Loucy (cell line): Measurements from ENCODE around the gene RGS6.

ENCODE experiments used
- EZH2phosphoT487 ChIP-seq: fragments of 200-600 bp; IDR thresholded peaks from 2 replicates; pipeline ENCODE4 v1.6.1; 2018; ENCODE audit warnings: antibody characterized with exemption, mild to moderate bottlenecking, moderate library complexity, borderline replicate concordance
- TF ChIP-seq, protein P1 (sequence below): fragments of 200-600 bp; sonication (generic); conservative IDR thresholded peaks from 2 replicates; pipeline ENCODE4 v1.5.1; 2014; ENCODE audit warnings: mild to moderate bottlenecking, antibody characterized with exemption, low read length

DNA sequence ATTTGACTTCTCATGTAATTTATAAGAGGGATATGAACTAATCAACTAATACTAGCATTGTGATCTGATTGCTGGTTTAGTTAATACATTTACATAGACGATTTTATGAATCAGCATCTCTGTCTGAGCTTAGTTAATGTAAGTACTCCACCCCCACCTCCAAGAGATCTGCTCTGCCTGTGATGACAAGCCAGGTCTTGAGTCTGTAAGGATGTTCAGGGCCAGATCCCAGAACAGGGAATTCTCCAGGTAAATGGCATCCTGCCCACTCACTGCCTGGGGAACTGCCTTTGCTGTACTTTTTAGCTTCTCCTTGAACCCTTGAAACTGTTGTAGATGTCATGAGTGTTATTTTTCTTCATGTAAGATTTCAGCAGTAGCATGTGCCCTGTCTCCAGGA is 289.8 kb downstream of the RGS6 start:
- TF ChIP-seq, protein P1, sequence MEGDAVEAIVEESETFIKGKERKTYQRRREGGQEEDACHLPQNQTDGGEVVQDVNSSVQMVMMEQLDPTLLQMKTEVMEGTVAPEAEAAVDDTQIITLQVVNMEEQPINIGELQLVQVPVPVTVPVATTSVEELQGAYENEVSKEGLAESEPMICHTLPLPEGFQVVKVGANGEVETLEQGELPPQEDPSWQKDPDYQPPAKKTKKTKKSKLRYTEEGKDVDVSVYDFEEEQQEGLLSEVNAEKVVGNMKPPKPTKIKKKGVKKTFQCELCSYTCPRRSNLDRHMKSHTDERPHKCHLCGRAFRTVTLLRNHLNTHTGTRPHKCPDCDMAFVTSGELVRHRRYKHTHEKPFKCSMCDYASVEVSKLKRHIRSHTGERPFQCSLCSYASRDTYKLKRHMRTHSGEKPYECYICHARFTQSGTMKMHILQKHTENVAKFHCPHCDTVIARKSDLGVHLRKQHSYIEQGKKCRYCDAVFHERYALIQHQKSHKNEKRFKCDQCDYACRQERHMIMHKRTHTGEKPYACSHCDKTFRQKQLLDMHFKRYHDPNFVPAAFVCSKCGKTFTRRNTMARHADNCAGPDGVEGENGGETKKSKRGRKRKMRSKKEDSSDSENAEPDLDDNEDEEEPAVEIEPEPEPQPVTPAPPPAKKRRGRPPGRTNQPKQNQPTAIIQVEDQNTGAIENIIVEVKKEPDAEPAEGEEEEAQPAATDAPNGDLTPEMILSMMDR = no peak
- TF ChIP-seq EZH2phosphoT487 = no peak
